ENCODE measurements around the gene ARSD. TPM values are rescaled to one million over a fixed set of nuclear protein-coding genes. Genes with fewer than 3 reads are reported as not detected.
A peak's percentile ranks its signal among the peaks of the same experiment; 100 is the strongest.
"Not testable (repeated sequence)": the region's sequence is repeated elsewhere in the genome, so short reads cannot be mapped to it uniquely, and the experiment has no call there.

ARSD gene
- polyA plus RNA-seq: 10 to 100 TPM in 2 of 3 donors, 1 to 10 TPM in 1; 7.1 to 16.0 (median 10.7) TPM

- Mint-ChIP-seq H3K36me3 (no peaks in the 10 kb centered on the region), H3K9me3 (peaks cover 0 to 2% (median 0%) of the 10 kb centered on the region in 6 donors), H3K4me3 (peak within 1 kb of the TSS; percentile 81 to 91 (median 90)), H3K27ac (peak within 1 kb of the TSS; percentile 67 to 92 (median 84)), H3K4me1 (peaks cover 8 to 16% of the 10 kb centered on the region in 2 donors), H3K27me3 (ENCODE audit: low read depth in 3 of 3) (peaks cover 2 to 10% (median 6%) of the 10 kb centered on the region in 3 donors)
- DNase-seq: peak; percentile 53 to 70 (median 66)
Observed at GRCh38 chrX:2928583-2929434, at the start of gene ARSD. Gene ARSD (minus strand): TSS chrX:2929339. CDS start chrX:2929275, 64 bp downstream.

- not testable (repeated sequence) for H3K27ac Mint-ChIP-seq; H3K27me3 Mint-ChIP-seq (ENCODE audit: low read depth in 3 of 3); H3K4me3 Mint-ChIP-seq
Observed at GRCh38 chrX:2978639-2979038, 49.5 kb upstream of the ARSD start.

GRCh38 chrX:2974961-2975360 lies 45.8 kb upstream of the ARSD start:
- Mint-ChIP-seq H3K4me3 (no peak overlapping the region), H3K27ac (no peak overlapping the region), H3K36me3 (no peaks in the 10 kb centered on the region), H3K4me1 (no peaks in the 10 kb centered on the region), H3K9me3 (no peaks in the 10 kb centered on the region), H3K27me3 (ENCODE audit: low read depth in 3 of 3) (peaks cover 0 to 6% (median 1%) of the 10 kb centered on the region in 3 donors)
- no peak for DNase-seq

More at GRCh38 chrX:2978639-2979038, 49.5 kb upstream of the ARSD start:
- H3K36me3 Mint-ChIP-seq, H3K4me1 Mint-ChIP-seq, DNase-seq, H3K9me3 Mint-ChIP-seq: not testable (repeated sequence)

- Mint-ChIP-seq H3K36me3 (no peaks in the 10 kb centered on the region), H3K4me3 (no peak overlapping the region), H3K4me1 (peaks cover 3 to 14% of the 10 kb centered on the region in 2 donors), H3K9me3 (no peaks in the 10 kb centered on the region), H3K27ac (no peak overlapping the region), H3K27me3 (ENCODE audit: low read depth in 3 of 3) (peaks cover 0 to 11% (median 1%) of the 10 kb centered on the region in 3 donors)
- DNase-seq: no peak
Observed at GRCh38 chrX:2972391-2972790, 43.3 kb upstream of the ARSD start.

GRCh38 chrX:2969021-2969420 lies 39.9 kb upstream of the ARSD start:
- Mint-ChIP-seq H3K4me3 (peak overlapping the region in 1 of 5 donors; percentile 62), H3K36me3 (no peaks in the 10 kb centered on the region), H3K9me3 (no peaks in the 10 kb centered on the region), H3K27ac (no peak overlapping the region), H3K4me1 (peaks cover 3 to 14% of the 10 kb centered on the region in 2 donors), H3K27me3 (ENCODE audit: low read depth in 3 of 3) (peaks cover 0 to 11% (median 3%) of the 10 kb centered on the region in 3 donors)
- no peak for DNase-seq

GRCh38 chrX:2967998-2968909 lies 39.1 kb upstream of the ARSD start:
- Mint-ChIP-seq H3K27me3 (ENCODE audit: low read depth in 3 of 3) (peaks cover 0 to 8% (median 3%) of the 10 kb centered on the region in 3 donors), H3K9me3 (no peaks in the 10 kb centered on the region), H3K4me1 (peaks cover 3 to 14% of the 10 kb centered on the region in 2 donors), H3K27ac (no peak overlapping the region), H3K36me3 (no peaks in the 10 kb centered on the region), H3K4me3 (peak overlapping the region; percentile 62 to 73 (median 70))
- no peak for DNase-seq

GRCh38 chrX:2967584-2967983 lies 38.4 kb upstream of the ARSD start:
- no peak for DNase-seq
- H3K27me3 Mint-ChIP-seq (ENCODE audit: low read depth in 3 of 3): peaks cover 0 to 8% (median 3%) of the 10 kb centered on the region in 3 donors
- H3K27ac Mint-ChIP-seq: no peak overlapping the region
- H3K4me3 Mint-ChIP-seq: peak overlapping the region in 1 of 5 donors; percentile 66
- H3K4me1 Mint-ChIP-seq: peaks cover 3 to 14% of the 10 kb centered on the region in 2 donors
- no peaks in the 10 kb centered on the region for H3K9me3 Mint-ChIP-seq
- H3K36me3 Mint-ChIP-seq: no peaks in the 10 kb centered on the region

GRCh38 chrX:2967012-2967411 lies 37.9 kb upstream of the ARSD start:
- no peaks in the 10 kb centered on the region for H3K36me3 Mint-ChIP-seq
- no peak overlapping the region for H3K27ac Mint-ChIP-seq
- H3K9me3 Mint-ChIP-seq: no peaks in the 10 kb centered on the region
- DNase-seq: no peak
- peaks cover 3 to 14% of the 10 kb centered on the region in 2 donors for H3K4me1 Mint-ChIP-seq
- peaks cover 0 to 12% (median 3%) of the 10 kb centered on the region in 3 donors for H3K27me3 Mint-ChIP-seq (ENCODE audit: low read depth in 3 of 3)
- H3K4me3 Mint-ChIP-seq: no peak overlapping the region

GRCh38 chrX:2965965-2966364 lies 36.8 kb upstream of the ARSD start:
- Mint-ChIP-seq H3K4me1 (peaks cover 3 to 14% of the 10 kb centered on the region in 2 donors), H3K36me3 (no peaks in the 10 kb centered on the region), H3K4me3 (no peak overlapping the region), H3K9me3 (no peaks in the 10 kb centered on the region), H3K27me3 (ENCODE audit: low read depth in 3 of 3) (peaks cover 0 to 10% (median 3%) of the 10 kb centered on the region in 3 donors), H3K27ac (no peak overlapping the region)
- DNase-seq: no peak

- H3K27ac Mint-ChIP-seq, H3K4me3 Mint-ChIP-seq, H3K9me3 Mint-ChIP-seq, H3K36me3 Mint-ChIP-seq, DNase-seq: not testable (repeated sequence)
- H3K4me1 Mint-ChIP-seq: peaks cover 3 to 14% of the 10 kb centered on the region in 2 donors
- peaks cover 1 to 11% (median 2%) of the 10 kb centered on the region in 3 donors for H3K27me3 Mint-ChIP-seq (ENCODE audit: low read depth in 3 of 3)
Observed at GRCh38 chrX:2963992-2964794, 35.1 kb upstream of the ARSD start.

- H3K4me3 Mint-ChIP-seq, H3K36me3 Mint-ChIP-seq, DNase-seq, H3K27ac Mint-ChIP-seq, H3K4me1 Mint-ChIP-seq, H3K9me3 Mint-ChIP-seq: not testable (repeated sequence)
- peaks cover 1 to 11% (median 2%) of the 10 kb centered on the region in 3 donors for H3K27me3 Mint-ChIP-seq (ENCODE audit: low read depth in 3 of 3)
Observed at GRCh38 chrX:2963449-2963848, 34.3 kb upstream of the ARSD start.

GRCh38 chrX:2962381-2962780 lies 33.2 kb upstream of the ARSD start:
- H3K36me3 Mint-ChIP-seq: no peaks in the 10 kb centered on the region
- DNase-seq: no peak
- no peak overlapping the region for H3K27ac Mint-ChIP-seq
- H3K27me3 Mint-ChIP-seq (ENCODE audit: low read depth in 3 of 3): peaks cover 1 to 11% (median 2%) of the 10 kb centered on the region in 3 donors
- no peaks in the 10 kb centered on the region for H3K4me1 Mint-ChIP-seq
- no peaks in the 10 kb centered on the region for H3K9me3 Mint-ChIP-seq
- H3K4me3 Mint-ChIP-seq: no peak overlapping the region

GRCh38 chrX:2960861-2961515 lies 31.8 kb upstream of the ARSD start:
- H3K27ac Mint-ChIP-seq: no peak overlapping the region
- H3K27me3 Mint-ChIP-seq (ENCODE audit: low read depth in 3 of 3): peaks cover 1 to 11% (median 2%) of the 10 kb centered on the region in 3 donors
- no peak overlapping the region for H3K4me3 Mint-ChIP-seq

More at GRCh38 chrX:2960861-2961515, 31.8 kb upstream of the ARSD start:
- Mint-ChIP-seq H3K4me1 (no peaks in the 10 kb centered on the region), H3K9me3 (no peaks in the 10 kb centered on the region), H3K36me3 (no peaks in the 10 kb centered on the region)
- no peak for DNase-seq
